H9 (cell line): ENCODE data around the gene VSIR. TPM values are rescaled to one million over a fixed set of nuclear protein-coding genes. Genes with fewer than 3 reads are reported as not detected.

Source experiments
- DNase-seq: peaks from one replicate; pipeline ENCODE4 v3.0.0-alpha.2; 2017
- H2AFZ ChIP-seq: one replicate; pipeline ENCODE4 v1.6.1; 2013; ENCODE audit warnings: mild to moderate bottlenecking, low read length, control low read depth, moderate library complexity
- H2AK5ac ChIP-seq: 2 replicates; pipeline ENCODE4 v1.6.1; 2013; ENCODE audit warnings: low read length, control low read depth, mixed read lengths; ENCODE audit not compliant: insufficient read length
- H2BK120ac ChIP-seq: one replicate; pipeline ENCODE4 v1.6.1; 2013; ENCODE audit warnings: low read depth, mild to moderate bottlenecking, low read length, control low read depth, inconsistent platforms; ENCODE audit not compliant: poor library complexity, severe bottlenecking
- H2BK12ac ChIP-seq: 2 replicates; pipeline ENCODE4 v1.6.1; 2013; ENCODE audit warnings: low read length, control low read depth, mixed read lengths, low read depth; ENCODE audit not compliant: insufficient read length
- H2BK15ac ChIP-seq: 2 replicates; pipeline ENCODE4 v1.6.1; 2013; ENCODE audit warnings: low read depth, low read length, control low read depth
- H2BK20ac ChIP-seq: one replicate; pipeline ENCODE4 v1.6.1; 2013; ENCODE audit warnings: low read depth, mild to moderate bottlenecking, low read length, control low read depth, inconsistent platforms; ENCODE audit not compliant: poor library complexity, severe bottlenecking
- H2BK5ac ChIP-seq: 2 replicates; pipeline ENCODE4 v1.6.1; 2013; ENCODE audit warnings: low read length, control low read depth, mixed read lengths; ENCODE audit not compliant: insufficient read length
- H3K14ac ChIP-seq: 2 replicates; pipeline ENCODE4 v1.6.1; 2013; ENCODE audit warnings: low read length, control low read depth; ENCODE audit not compliant: insufficient read depth
- H3K18ac ChIP-seq: 2 replicates; pipeline ENCODE4 v1.6.1; 2013; ENCODE audit warnings: low read depth, mild to moderate bottlenecking, mixed read lengths, low read length, control low read depth; ENCODE audit not compliant: insufficient read length
- H3K23ac ChIP-seq: 2 replicates; pipeline ENCODE4 v1.6.1; 2013; ENCODE audit warnings: low read length, control low read depth, mixed read lengths, low read depth; ENCODE audit not compliant: insufficient read length
- H3K23me2 ChIP-seq: 2 replicates; pipeline ENCODE4 v1.6.1; 2013; ENCODE audit warnings: low read depth, mild to moderate bottlenecking, mixed read lengths, low read length, control low read depth; ENCODE audit not compliant: insufficient read length, poor library complexity, severe bottlenecking
- H3K27ac ChIP-seq: 2 replicates; pipeline ENCODE4 v1.5.1; 2013; ENCODE audit warnings: low read length, control low read depth, mixed read lengths, low read depth; ENCODE audit not compliant: insufficient read length
- H3K27me3 ChIP-seq: 2 replicates; pipeline ENCODE4 v1.6.1; 2013; ENCODE audit warnings: low read length, control low read depth, inconsistent platforms; ENCODE audit not compliant: insufficient read depth
- H3K4ac ChIP-seq: 2 replicates; pipeline ENCODE4 v1.6.1; 2013; ENCODE audit warnings: low read depth, mild to moderate bottlenecking, control low read depth, inconsistent platforms, low read length, moderate library complexity
- H3K4me1 ChIP-seq: 2 replicates; pipeline ENCODE4 v1.6.1; 2013; ENCODE audit warnings: low read length, control low read depth, inconsistent platforms; ENCODE audit not compliant: insufficient read depth
- H3K4me2 ChIP-seq: 2 replicates; pipeline ENCODE4 v1.6.1; 2013; ENCODE audit warnings: low read length, control low read depth, mixed read lengths; ENCODE audit not compliant: insufficient read length, insufficient read depth
- H3K56ac ChIP-seq: 2 replicates; pipeline ENCODE4 v1.6.1; 2013; ENCODE audit warnings: low read depth, mild to moderate bottlenecking, mixed read lengths, low read length, control low read depth; ENCODE audit not compliant: insufficient read length
- H3K79me1 ChIP-seq: 2 replicates; pipeline ENCODE4 v1.6.1; 2013; ENCODE audit warnings: low read depth, mild to moderate bottlenecking, moderate library complexity, low read length, control low read depth, inconsistent platforms; ENCODE audit not compliant: insufficient read depth, poor library complexity, severe bottlenecking
- H3K79me2 ChIP-seq: 2 replicates; pipeline ENCODE4 v1.6.1; 2013; ENCODE audit warnings: low read length, control low read depth, inconsistent platforms; ENCODE audit not compliant: insufficient read depth
- H3K9ac ChIP-seq: 2 replicates; pipeline ENCODE4 v1.6.1; 2013; ENCODE audit warnings: low read length, control low read depth, mixed read lengths; ENCODE audit not compliant: insufficient read length; ENCODE audit errors: extremely low read depth
- H3K9me3 ChIP-seq: one replicate; pipeline ENCODE4 v1.6.1; 2013; ENCODE audit warnings: low read depth, low read length, inconsistent platforms; ENCODE audit not compliant: control insufficient read depth
- H3T11ph ChIP-seq: one replicate; pipeline ENCODE4 v1.6.1; 2013; ENCODE audit warnings: mild to moderate bottlenecking, low read length, control low read depth, inconsistent platforms
- H4K20me1 ChIP-seq: one replicate; pipeline ENCODE4 v1.6.1; 2013; ENCODE audit not compliant: control insufficient read depth, insufficient read length, insufficient read depth
- H4K5ac ChIP-seq: 2 replicates; pipeline ENCODE4 v1.6.1; 2013; ENCODE audit warnings: low read depth, mild to moderate bottlenecking, mixed read lengths, low read length, control low read depth; ENCODE audit not compliant: insufficient read length
- H4K8ac ChIP-seq: replicated peaks from 2 replicates; pipeline ENCODE4 v1.6.1; 2013; ENCODE audit warnings: low read length, control low read depth, mixed read lengths, low read depth; ENCODE audit not compliant: insufficient read length
- H4K91ac ChIP-seq: 2 replicates; pipeline ENCODE4 v1.6.1; 2013; ENCODE audit warnings: low read depth, mild to moderate bottlenecking, moderate library complexity, mixed read lengths, low read length, control low read depth; ENCODE audit not compliant: insufficient read length
- H3K27ac Mint-ChIP-seq, 3 experiments: 2 replicates in 2 of 3; 3 replicates in 1 of 3; pipeline ENCODE4 v1.8.0; 2020 to 2021; ENCODE audit warnings: mixed read lengths in 3 of 3, mild to moderate bottlenecking in 1 of 3, moderate library complexity in 1 of 3
- H3K27me3 Mint-ChIP-seq: 2 replicates; pipeline ENCODE4 v1.8.0; 2021; ENCODE audit warnings: low read depth, mild to moderate bottlenecking, moderate library complexity, mixed read lengths
- H3K36me3 Mint-ChIP-seq, 3 experiments: 2 replicates in 2 of 3; 3 replicates in 1 of 3; pipeline ENCODE4 v1.8.0; 2020 to 2021; ENCODE audit warnings: low read depth in 3 of 3, mixed read lengths in 3 of 3; ENCODE audit not compliant: insufficient read depth in 1 of 3
- H3K4me1 Mint-ChIP-seq, 2 experiments: 2 replicates each; pipeline ENCODE4 v1.8.0; 2020; ENCODE audit warnings: mixed read lengths in 2 of 2
- H3K4me3 Mint-ChIP-seq, 2 experiments: 2 replicates in 1 of 2; 3 replicates in 1 of 2; pipeline ENCODE4 v1.8.0; 2020 to 2021; ENCODE audit warnings: mild to moderate bottlenecking in 2 of 2, mixed read lengths in 2 of 2, moderate library complexity in 1 of 2
- H3K9me3 Mint-ChIP-seq, 2 experiments: 2 replicates in 1 of 2; 3 replicates in 1 of 2; pipeline ENCODE4 v1.8.0; 2020; ENCODE audit warnings: mild to moderate bottlenecking in 2 of 2, mixed read lengths in 2 of 2, moderate library complexity in 1 of 2
- WGBS: extraction: QIAGEN DNeasy Blood & Tissue Kit; methylation state at CpG from one replicate; pipeline ENCODE4 v1.1.7; 2013; ENCODE audit warnings: missing lambda C conversion rate, low lambda C conversion rate, mixed read lengths; ENCODE audit not compliant: insufficient read length; ENCODE audit errors: extremely low coverage; 5-methylcytosine and 5-hydroxymethylcytosine counted together
- microRNA-seq: library from miRNA; unstranded; fragments of <30 nt; microRNA quantifications from one replicate; pipeline ENCODE4, GENCODE V29; 2020; ENCODE audit warnings: borderline microRNAs expressed
- total RNA-seq: library from RNA; stranded (reverse); gene quantifications from 2 replicates; pipeline ENCODE4 v1.2.1, GENCODE V29; 2021
- TF ChIP-seq, protein P1 (sequence below): fragments of 200-600 bp; sonication (generic); conservative IDR thresholded peaks from 3 replicates; pipeline ENCODE4 v1.8.0; 2021; ENCODE audit warnings: antibody characterized with exemption, mild to moderate bottlenecking

The VSIR gene
- total RNA-seq, 1 experiment from 2014 or later, result 0.11 TPM

DNA sequence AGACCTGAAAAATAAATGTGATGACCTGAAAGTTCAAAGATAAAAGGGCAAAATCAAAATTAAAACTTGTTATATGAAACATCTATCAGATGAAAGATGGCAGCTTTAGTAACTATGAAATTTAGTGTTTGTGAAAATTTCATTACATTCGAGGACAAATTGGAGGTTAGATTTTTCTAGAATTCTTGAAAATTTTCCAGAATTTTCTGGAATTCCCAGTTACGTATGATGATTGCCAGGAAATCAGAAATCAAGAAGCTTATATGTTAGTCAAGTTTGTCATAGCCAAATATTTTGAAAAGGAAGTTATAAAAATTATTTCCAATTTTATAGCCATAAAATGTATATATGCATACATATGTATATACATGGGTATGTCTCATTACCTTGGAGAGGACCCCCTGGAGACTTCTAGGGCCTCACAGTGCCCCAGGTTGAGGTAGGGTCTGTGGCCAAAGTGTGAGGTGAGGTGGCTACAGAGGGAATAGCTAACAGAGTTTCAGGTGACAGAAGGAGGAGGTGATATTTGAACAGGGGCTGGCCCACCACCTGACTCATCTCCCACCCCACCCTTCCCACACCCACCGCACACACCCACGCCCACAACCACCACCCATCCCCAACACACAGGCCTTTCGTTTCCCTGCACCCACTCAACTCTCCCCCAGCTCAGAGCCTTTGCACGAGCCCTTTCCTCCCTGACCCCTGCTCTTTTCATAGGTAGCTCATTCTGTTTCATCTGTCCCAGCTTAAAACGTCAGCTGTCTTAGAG is 75.2 kb downstream of the VSIR start:
- H4K5ac ChIP-seq, result no peak overlapping the region
- no peak overlapping the region for H2AFZ ChIP-seq
- no peak overlapping the region for H4K91ac ChIP-seq
- H3K4me1 Mint-ChIP-seq, result peaks cover 8 to 15% of the 10 kb centered on the region in 2 experiments
- H3T11ph ChIP-seq, result no peak overlapping the region
- no peak overlapping the region for H2BK12ac ChIP-seq
- H3K27me3 Mint-ChIP-seq, result peaks cover 2% of the 10 kb centered on the region; the same call in 1 of the 2 replicates
- no peaks in the 10 kb centered on the region for H3K9me3 ChIP-seq
- H3K4me1 ChIP-seq, result no peaks in the 10 kb centered on the region
- no peaks in the 10 kb centered on the region for H4K20me1 ChIP-seq
- no peak overlapping the region for H2BK120ac ChIP-seq
- H3K4me3 Mint-ChIP-seq, result no peak overlapping the region
- DNase-seq, result no peak
- H3K4me2 ChIP-seq, result no peak overlapping the region
- no peak overlapping the region for H3K56ac ChIP-seq
- no peak overlapping the region for H2BK20ac ChIP-seq
- no peak overlapping the region for H3K23ac ChIP-seq
- H2BK15ac ChIP-seq, result no peak overlapping the region
- no peaks in the 10 kb centered on the region for H3K79me2 ChIP-seq
- H3K36me3 Mint-ChIP-seq, result no peaks in the 10 kb centered on the region
- no peak overlapping the region for H3K4ac ChIP-seq
- no peak overlapping the region for H3K18ac ChIP-seq
- no peak overlapping the region for H3K27ac ChIP-seq
- TF ChIP-seq, protein P1, sequence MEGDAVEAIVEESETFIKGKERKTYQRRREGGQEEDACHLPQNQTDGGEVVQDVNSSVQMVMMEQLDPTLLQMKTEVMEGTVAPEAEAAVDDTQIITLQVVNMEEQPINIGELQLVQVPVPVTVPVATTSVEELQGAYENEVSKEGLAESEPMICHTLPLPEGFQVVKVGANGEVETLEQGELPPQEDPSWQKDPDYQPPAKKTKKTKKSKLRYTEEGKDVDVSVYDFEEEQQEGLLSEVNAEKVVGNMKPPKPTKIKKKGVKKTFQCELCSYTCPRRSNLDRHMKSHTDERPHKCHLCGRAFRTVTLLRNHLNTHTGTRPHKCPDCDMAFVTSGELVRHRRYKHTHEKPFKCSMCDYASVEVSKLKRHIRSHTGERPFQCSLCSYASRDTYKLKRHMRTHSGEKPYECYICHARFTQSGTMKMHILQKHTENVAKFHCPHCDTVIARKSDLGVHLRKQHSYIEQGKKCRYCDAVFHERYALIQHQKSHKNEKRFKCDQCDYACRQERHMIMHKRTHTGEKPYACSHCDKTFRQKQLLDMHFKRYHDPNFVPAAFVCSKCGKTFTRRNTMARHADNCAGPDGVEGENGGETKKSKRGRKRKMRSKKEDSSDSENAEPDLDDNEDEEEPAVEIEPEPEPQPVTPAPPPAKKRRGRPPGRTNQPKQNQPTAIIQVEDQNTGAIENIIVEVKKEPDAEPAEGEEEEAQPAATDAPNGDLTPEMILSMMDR, result no peak
- H2BK5ac ChIP-seq, result no peak overlapping the region
- no peaks in the 10 kb centered on the region for H3K23me2 ChIP-seq
- H3K14ac ChIP-seq, result no peak overlapping the region
- H4K8ac ChIP-seq, result no peak overlapping the region
- no peaks in the 10 kb centered on the region for H3K79me1 ChIP-seq
- no peak overlapping the region for H2AK5ac ChIP-seq
- H3K9ac ChIP-seq, result no peak overlapping the region
- H3K27ac Mint-ChIP-seq, result no peak overlapping the region; a peak in 1 of 7 replicates
- no peaks in the 10 kb centered on the region for H3K27me3 ChIP-seq
- no CpG with 5 or more reads among the region's 7 CpGs for WGBS
- H3K9me3 Mint-ChIP-seq, result no peaks in the 10 kb centered on the region

Small RNA genes lying within 50 kb of the gene (microRNA-seq; reads per million reads assigned to microRNA genes)
- not detected for gene MIR7152

Other genes starting within 250 kb of the VSIR start
- 0.24 and 0.26 TPM in 2 replicates for gene C10orf105, start 53.7 kb downstream of the VSIR start, total RNA-seq
- gene PSAP, start 77.7 kb upstream of the VSIR start, total RNA-seq, result 336 and 346 TPM in 2 replicates
- gene CHST3, start 190.9 kb upstream of the VSIR start, total RNA-seq, result 6.0 and 6.1 TPM in 2 replicates